KMS-11 (cell line): ENCODE results near the gene ZBTB7C.

Source experiments
- H2AFZ ChIP-seq: fragments of 200-600 bp; sonication (generic); 2 replicates; pipeline ENCODE4 v1.6.1; 2016; ENCODE audit warnings: antibody characterized with exemption, mixed run types, low read depth
- H3K27ac ChIP-seq: fragments of 200-600 bp; sonication (generic); 2 replicates; pipeline ENCODE4 v1.6.1; 2016; ENCODE audit warnings: mild to moderate bottlenecking, mixed run types
- H3K27me3 ChIP-seq: fragments of 200-600 bp; sonication (generic); 2 replicates; pipeline ENCODE4 v1.6.1; 2017; ENCODE audit warnings: mild to moderate bottlenecking, low read depth, mixed run types, moderate library complexity; ENCODE audit not compliant: insufficient read depth
- H3K36me3 ChIP-seq: fragments of 200-600 bp; sonication (generic); 2 replicates; pipeline ENCODE4 v1.6.1; 2017; ENCODE audit warnings: mild to moderate bottlenecking, mixed run types; ENCODE audit not compliant: insufficient read depth
- H3K4me1 ChIP-seq: fragments of 200-600 bp; sonication (generic); 2 replicates; pipeline ENCODE4 v1.6.1; 2016; ENCODE audit warnings: mild to moderate bottlenecking, low read depth, mixed run types; ENCODE audit not compliant: poor library complexity, severe bottlenecking
- H3K4me2 ChIP-seq: fragments of 200-600 bp; sonication (generic); 2 replicates; pipeline ENCODE4 v1.7.0; 2016; ENCODE audit warnings: mild to moderate bottlenecking, mixed run types
- H3K4me3 ChIP-seq: fragments of 200-600 bp; sonication (generic); IDR thresholded peaks from 2 replicates; pipeline ENCODE4 v1.6.1; 2017; ENCODE audit warnings: low read depth, low read length, mixed read lengths; ENCODE audit not compliant: insufficient read depth
- H3K79me2 ChIP-seq: fragments of 200-600 bp; sonication (generic); 2 replicates; pipeline ENCODE4 v1.6.1; 2016; ENCODE audit warnings: low read depth, mixed run types; ENCODE audit not compliant: insufficient read depth
- H3K9ac ChIP-seq: fragments of 200-600 bp; sonication (generic); 2 replicates; pipeline ENCODE4 v1.6.1; 2016; ENCODE audit warnings: mild to moderate bottlenecking, mixed run types
- H4K20me1 ChIP-seq: fragments of 200-600 bp; sonication (generic); 2 replicates; pipeline ENCODE4 v1.6.1; 2016; ENCODE audit warnings: mild to moderate bottlenecking, mixed run types; ENCODE audit not compliant: insufficient read depth
- TF ChIP-seq, protein P1 (sequence below): fragments of 200-600 bp; sonication (generic); conservative IDR thresholded peaks from 2 replicates; pipeline ENCODE4 v1.6.1; 2017; ENCODE audit warnings: low read depth, mild to moderate bottlenecking, antibody characterized with exemption, low read length, moderate library complexity, mixed read lengths

Gene ZBTB7C

DNA sequence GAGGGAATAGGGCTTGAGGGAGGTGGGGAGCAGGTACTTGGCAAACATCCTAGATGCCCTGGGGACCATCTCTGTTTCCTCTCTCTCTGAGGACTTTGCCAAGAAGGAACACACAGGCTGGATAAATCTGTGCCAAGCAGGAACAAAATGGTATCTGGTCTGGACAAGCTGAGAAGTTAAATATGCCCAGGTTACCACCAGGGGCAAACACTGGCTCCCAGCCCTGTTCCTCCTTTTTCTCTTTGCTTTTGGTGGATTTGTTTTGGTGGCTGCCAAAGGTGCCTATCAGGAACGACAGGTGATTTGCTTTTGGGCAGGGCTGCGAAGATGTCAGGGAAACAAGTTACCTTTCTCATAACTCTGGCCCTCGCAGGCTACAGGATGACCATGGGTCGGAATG, 251.2 kb downstream of the ZBTB7C start:
- Histone ChIP-seq H3K27me3 (no peaks in the 10 kb centered on the region), H4K20me1 (no peaks in the 10 kb centered on the region), H3K4me1 (peaks cover 7% of the 10 kb centered on the region), H3K4me2 (no peak overlapping the region), H3K79me2 (no peaks in the 10 kb centered on the region), H3K4me3 (no peak overlapping the region), H3K36me3 (no peaks in the 10 kb centered on the region), H3K27ac (no peak overlapping the region), H3K9ac (no peak overlapping the region), H2AFZ (no peak overlapping the region)
- TF ChIP-seq, protein P1, sequence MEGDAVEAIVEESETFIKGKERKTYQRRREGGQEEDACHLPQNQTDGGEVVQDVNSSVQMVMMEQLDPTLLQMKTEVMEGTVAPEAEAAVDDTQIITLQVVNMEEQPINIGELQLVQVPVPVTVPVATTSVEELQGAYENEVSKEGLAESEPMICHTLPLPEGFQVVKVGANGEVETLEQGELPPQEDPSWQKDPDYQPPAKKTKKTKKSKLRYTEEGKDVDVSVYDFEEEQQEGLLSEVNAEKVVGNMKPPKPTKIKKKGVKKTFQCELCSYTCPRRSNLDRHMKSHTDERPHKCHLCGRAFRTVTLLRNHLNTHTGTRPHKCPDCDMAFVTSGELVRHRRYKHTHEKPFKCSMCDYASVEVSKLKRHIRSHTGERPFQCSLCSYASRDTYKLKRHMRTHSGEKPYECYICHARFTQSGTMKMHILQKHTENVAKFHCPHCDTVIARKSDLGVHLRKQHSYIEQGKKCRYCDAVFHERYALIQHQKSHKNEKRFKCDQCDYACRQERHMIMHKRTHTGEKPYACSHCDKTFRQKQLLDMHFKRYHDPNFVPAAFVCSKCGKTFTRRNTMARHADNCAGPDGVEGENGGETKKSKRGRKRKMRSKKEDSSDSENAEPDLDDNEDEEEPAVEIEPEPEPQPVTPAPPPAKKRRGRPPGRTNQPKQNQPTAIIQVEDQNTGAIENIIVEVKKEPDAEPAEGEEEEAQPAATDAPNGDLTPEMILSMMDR, result no peak

DNA sequence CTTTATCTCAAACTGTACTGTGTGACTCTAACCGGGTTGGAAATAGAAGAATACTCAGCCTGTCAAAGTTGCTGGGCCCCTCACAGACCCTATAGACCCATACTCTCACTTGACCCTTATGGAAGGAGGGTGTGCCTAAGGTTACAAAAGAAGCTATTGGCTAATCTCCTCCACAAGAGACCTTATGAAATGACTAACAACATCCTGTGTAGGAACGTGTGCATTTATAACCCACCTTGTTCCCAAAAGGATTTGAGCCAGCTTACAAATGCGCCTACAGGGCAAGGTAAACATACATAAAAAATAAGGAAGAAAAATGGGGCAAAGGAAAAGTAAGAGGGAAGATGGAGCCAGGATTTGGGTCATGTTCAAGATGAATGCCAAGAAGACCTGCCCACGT, 253.3 kb downstream of the ZBTB7C start:
- H3K4me1 ChIP-seq, result no peaks in the 10 kb centered on the region
- no peaks in the 10 kb centered on the region for H3K79me2 ChIP-seq
- no peak overlapping the region for H3K4me2 ChIP-seq
- no peaks in the 10 kb centered on the region for H4K20me1 ChIP-seq
- H3K9ac ChIP-seq, result no peak overlapping the region
- H3K27me3 ChIP-seq, result no peaks in the 10 kb centered on the region
- TF ChIP-seq, protein P1, result no peak
- no peaks in the 10 kb centered on the region for H3K36me3 ChIP-seq
- no peak overlapping the region for H3K27ac ChIP-seq
- H2AFZ ChIP-seq, result no peak overlapping the region
- no peak overlapping the region for H3K4me3 ChIP-seq

DNA sequence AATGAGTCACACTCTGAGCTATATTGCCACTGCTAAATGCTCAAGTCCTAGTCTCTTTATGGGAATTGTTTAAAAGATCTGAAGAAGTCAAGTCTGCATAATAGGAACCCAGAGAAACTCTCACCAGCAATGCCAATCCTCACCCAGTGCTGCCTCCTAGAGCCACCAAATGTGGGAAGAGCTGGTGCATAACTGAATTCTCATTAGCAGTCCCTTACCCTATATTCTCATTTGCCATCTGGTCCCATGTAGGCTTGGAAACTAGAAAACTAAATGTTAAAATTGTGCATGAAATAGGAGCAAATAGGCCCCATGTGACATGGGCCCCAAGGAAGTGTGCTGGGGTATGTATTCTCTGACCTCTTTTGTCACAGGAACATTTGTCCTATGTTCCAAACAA, 254.4 kb downstream of the ZBTB7C start:
- TF ChIP-seq, protein P1, result no peak

DNA sequence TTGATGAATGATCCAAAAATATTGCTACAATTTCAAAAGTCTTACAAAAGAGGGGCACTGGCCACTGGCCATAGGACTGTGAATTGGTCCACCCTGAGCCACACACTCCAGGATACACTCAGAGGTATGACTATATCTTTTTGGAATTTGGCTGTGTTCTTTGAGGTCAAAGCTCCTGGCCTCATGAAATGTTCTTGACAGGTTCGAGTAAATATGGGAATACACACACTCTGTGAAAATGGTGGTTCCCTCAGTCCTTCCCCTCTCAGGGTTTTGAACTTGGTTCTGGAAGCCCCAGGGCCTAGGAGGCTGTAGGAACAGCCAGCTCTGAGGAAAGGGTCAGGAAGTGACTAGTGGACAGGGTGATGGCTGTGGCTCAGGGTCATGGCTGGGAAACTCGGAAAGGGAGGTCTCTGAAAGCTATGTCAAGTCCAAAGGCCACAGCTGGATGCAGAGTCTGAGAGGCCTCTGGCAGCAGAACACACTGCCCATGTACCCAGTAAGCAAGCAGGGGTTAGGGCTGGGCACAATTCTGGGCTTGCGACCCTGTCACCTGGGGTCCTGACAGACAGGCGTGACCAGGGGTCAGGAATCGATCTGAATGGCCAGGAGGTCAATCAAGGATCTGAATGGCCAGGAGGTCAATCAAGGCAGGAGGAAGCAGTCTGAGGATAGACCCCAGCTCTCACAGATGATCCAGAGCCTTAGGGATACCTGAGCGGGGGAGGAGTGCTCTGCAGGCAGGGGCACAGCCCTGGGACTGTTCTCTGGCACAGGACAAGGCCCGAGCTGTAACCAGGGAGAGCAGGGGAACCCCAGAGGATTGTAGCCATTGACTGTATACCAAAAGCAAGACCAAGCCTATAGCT, 255.3 kb downstream of the ZBTB7C start:
- TF ChIP-seq, protein P1, result no peak
- Histone ChIP-seq H3K36me3 (no peaks in the 10 kb centered on the region), H3K9ac (no peak overlapping the region), H4K20me1 (no peaks in the 10 kb centered on the region), H3K27ac (no peak overlapping the region), H2AFZ (no peak overlapping the region), H3K4me1 (no peaks in the 10 kb centered on the region), H3K4me2 (no peak overlapping the region), H3K79me2 (no peaks in the 10 kb centered on the region), H3K4me3 (no peak overlapping the region), H3K27me3 (no peaks in the 10 kb centered on the region)

More for the DNA sequence above, 254.4 kb downstream of the ZBTB7C start:
- Histone ChIP-seq H3K4me2 (no peak overlapping the region), H3K79me2 (no peaks in the 10 kb centered on the region), H2AFZ (no peak overlapping the region), H3K4me1 (no peaks in the 10 kb centered on the region), H3K27ac (no peak overlapping the region), H3K27me3 (no peaks in the 10 kb centered on the region), H3K36me3 (no peaks in the 10 kb centered on the region), H3K4me3 (no peak overlapping the region), H4K20me1 (no peaks in the 10 kb centered on the region), H3K9ac (no peak overlapping the region)
